ENCODE measurements around the gene PCNT. TPM values are rescaled to one million over a fixed set of nuclear protein-coding genes. Genes with fewer than 3 reads are reported as not detected.

The PCNT gene
- total and polyA plus RNA-seq, 10 of the 15 experiments (the other 5 are each of a cell fraction or from before 2014, with no cell fraction given): 2.9 to 39.6 (median 20.5) TPM

DNA sequence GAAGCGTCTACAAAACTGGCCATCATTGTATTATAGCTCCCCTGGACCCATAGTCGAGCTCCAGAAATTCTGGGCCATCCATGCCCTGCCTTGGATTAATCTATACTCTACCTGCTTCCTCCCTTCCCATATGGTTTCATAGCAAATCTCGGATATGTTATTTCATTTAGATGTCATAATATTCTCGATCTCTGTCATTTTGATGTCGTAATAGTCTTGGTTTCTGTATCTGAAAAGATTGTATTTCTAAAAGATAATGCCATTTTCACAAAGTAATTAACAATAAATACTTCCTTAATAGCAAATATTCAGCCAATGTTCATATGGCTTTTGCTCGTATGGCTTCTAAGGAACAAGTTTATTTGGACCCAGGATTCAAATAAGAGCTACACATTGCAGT, 169.9 kb downstream of the PCNT start (continued):
- TF ChIP-seq CREM (IDR thresholded peaks at IDR 0.05; ENCODE audit: low read depth): no peak
- no peak for TF ChIP-seq NRF1 (conservative IDR thresholded peaks at IDR 0.05; ENCODE audit: low read depth, low read length)
- TF ChIP-seq SIN3A (IDR thresholded peaks at IDR 0.05; ENCODE audit: low read depth, low read length): no peak
- no peak for TF ChIP-seq CHD1 (IDR thresholded peaks at IDR 0.05; ENCODE audit: low read depth, low read length)
- no peak for TF ChIP-seq TARDBP (IDR thresholded peaks at IDR 0.05; ENCODE audit: borderline replicate concordance)

Other genes starting within 250 kb of the PCNT start
Only the 7 nearest of the 8 such genes appear.
- gene FTCD, start 168.6 kb upstream of the PCNT start, total RNA-seq (2014; rRNA removed): 0.60 TPM in 1 of 2 replicates, not detected in the other
- gene FTCD, start 168.6 kb upstream of the PCNT start, total RNA-seq (2014; rRNA removed; fragmentation: Illumina TruSeq; extraction: Trizol): not detected in 2 replicates
- gene FTCD, start 168.6 kb upstream of the PCNT start, total RNA-seq (2021): 0.28 TPM in 1 of 2 replicates, not detected in the other
- not detected in 2 replicates for gene FTCD, start 168.6 kb upstream of the PCNT start, polyA plus RNA-seq (2011; rRNA removed)
- gene FTCD, start 168.6 kb upstream of the PCNT start, polyA plus RNA-seq (2014; fragmentation: Illumina TruSeq; extraction: Trizol): not detected in 2 replicates
- not detected for gene FTCD, start 168.6 kb upstream of the PCNT start, polyA plus RNA-seq (2014; fragmentation: Nextera tagmentation; extraction: Ambion mirVana)
- 0.27 and 0.33 TPM in 2 replicates for gene FTCD, start 168.6 kb upstream of the PCNT start, polyA plus RNA-seq (2014; rRNA removed)
- not detected for gene FTCD, start 168.6 kb upstream of the PCNT start, polyA plus RNA-seq (2016; fragmentation: Nextera tagmentation; extraction: Ambion mirVana)
- 6.4 and 6.8 TPM in 2 replicates for gene SPATC1L, start 139.7 kb upstream of the PCNT start, total RNA-seq (2014; rRNA removed)
- 2.5 and 2.8 TPM in 2 replicates for gene SPATC1L, start 139.7 kb upstream of the PCNT start, total RNA-seq (2014; rRNA removed; fragmentation: Illumina TruSeq; extraction: Trizol)
- 9.5 and 11.2 TPM in 2 replicates for gene SPATC1L, start 139.7 kb upstream of the PCNT start, total RNA-seq (2021)
- 0.72 and 1.4 TPM in 2 replicates for gene SPATC1L, start 139.7 kb upstream of the PCNT start, polyA plus RNA-seq (2011; rRNA removed)
- 0.38 and 2.1 TPM in 2 replicates for gene SPATC1L, start 139.7 kb upstream of the PCNT start, polyA plus RNA-seq (2014; fragmentation: Illumina TruSeq; extraction: Trizol)
- gene SPATC1L, start 139.7 kb upstream of the PCNT start, polyA plus RNA-seq (2014; fragmentation: Nextera tagmentation; extraction: Ambion mirVana): not detected
- gene SPATC1L, start 139.7 kb upstream of the PCNT start, polyA plus RNA-seq (2014; rRNA removed): 5.9 and 7.2 TPM in 2 replicates
- 10 to 100 TPM; 13.4 to 16.0 TPM for gene SPATC1L, start 139.7 kb upstream of the PCNT start, polyA plus RNA-seq (2016; fragmentation: Nextera tagmentation; extraction: Ambion mirVana)
- 61.4 and 65.2 TPM in 2 replicates for gene LSS, start 95.4 kb upstream of the PCNT start, total RNA-seq (2014; rRNA removed)
- gene LSS, start 95.4 kb upstream of the PCNT start, total RNA-seq (2014; rRNA removed; fragmentation: Illumina TruSeq; extraction: Trizol): 19.6 and 20.3 TPM in 2 replicates
- 82.4 and 86.4 TPM in 2 replicates for gene LSS, start 95.4 kb upstream of the PCNT start, total RNA-seq (2021)
- gene LSS, start 95.4 kb upstream of the PCNT start, polyA plus RNA-seq (2011; rRNA removed): 26.1 and 51.3 TPM in 2 replicates
- 18.3 and 24.0 TPM in 2 replicates for gene LSS, start 95.4 kb upstream of the PCNT start, polyA plus RNA-seq (2014; fragmentation: Illumina TruSeq; extraction: Trizol)
- gene LSS, start 95.4 kb upstream of the PCNT start, polyA plus RNA-seq (2014; fragmentation: Nextera tagmentation; extraction: Ambion mirVana): 1 to 10 TPM; 2.9 to 3.7 TPM
- gene LSS, start 95.4 kb upstream of the PCNT start, polyA plus RNA-seq (2014; rRNA removed): 60.9 and 68.4 TPM in 2 replicates
- 10 to 100 TPM; 25.5 to 29.4 TPM for gene LSS, start 95.4 kb upstream of the PCNT start, polyA plus RNA-seq (2016; fragmentation: Nextera tagmentation; extraction: Ambion mirVana)
- gene MCM3AP, start 38.5 kb upstream of the PCNT start, total RNA-seq (2014; rRNA removed): 53.8 and 53.9 TPM in 2 replicates
- 32.4 and 39.7 TPM in 2 replicates for gene MCM3AP, start 38.5 kb upstream of the PCNT start, total RNA-seq (2014; rRNA removed; fragmentation: Illumina TruSeq; extraction: Trizol)
- gene MCM3AP, start 38.5 kb upstream of the PCNT start, total RNA-seq (2021): 94.3 and 95.7 TPM in 2 replicates
- gene MCM3AP, start 38.5 kb upstream of the PCNT start, polyA plus RNA-seq (2011; rRNA removed): 42.3 and 45.3 TPM in 2 replicates
- gene MCM3AP, start 38.5 kb upstream of the PCNT start, polyA plus RNA-seq (2014; fragmentation: Illumina TruSeq; extraction: Trizol): 34.3 and 39.3 TPM in 2 replicates
- gene MCM3AP, start 38.5 kb upstream of the PCNT start, polyA plus RNA-seq (2014; fragmentation: Nextera tagmentation; extraction: Ambion mirVana): 1 to 10 TPM; 6.1 to 8.8 TPM
- gene MCM3AP, start 38.5 kb upstream of the PCNT start, polyA plus RNA-seq (2014; rRNA removed): 48.6 and 54.6 TPM in 2 replicates
- gene MCM3AP, start 38.5 kb upstream of the PCNT start, polyA plus RNA-seq (2016; fragmentation: Nextera tagmentation; extraction: Ambion mirVana): 10 to 100 TPM; 54.5 to 64.6 TPM
- gene YBEY, start 37.8 kb upstream of the PCNT start, total RNA-seq (2014; rRNA removed): 16.7 and 18.1 TPM in 2 replicates
- 16.5 and 16.9 TPM in 2 replicates for gene YBEY, start 37.8 kb upstream of the PCNT start, total RNA-seq (2014; rRNA removed; fragmentation: Illumina TruSeq; extraction: Trizol)
- 13.2 and 13.8 TPM in 2 replicates for gene YBEY, start 37.8 kb upstream of the PCNT start, total RNA-seq (2021)
- gene YBEY, start 37.8 kb upstream of the PCNT start, polyA plus RNA-seq (2011; rRNA removed): 31.1 and 38.1 TPM in 2 replicates
- gene YBEY, start 37.8 kb upstream of the PCNT start, polyA plus RNA-seq (2014; fragmentation: Illumina TruSeq; extraction: Trizol): 18.9 and 22.1 TPM in 2 replicates
- gene YBEY, start 37.8 kb upstream of the PCNT start, polyA plus RNA-seq (2014; fragmentation: Nextera tagmentation; extraction: Ambion mirVana): 10 to 100 TPM in 1 of 2 experiments, 1 to 10 TPM in 1; 6.5 to 11.3 TPM
- gene YBEY, start 37.8 kb upstream of the PCNT start, polyA plus RNA-seq (2014; rRNA removed): 27.1 and 31.4 TPM in 2 replicates
- 10 to 100 TPM; 20.2 to 20.9 TPM for gene YBEY, start 37.8 kb upstream of the PCNT start, polyA plus RNA-seq (2016; fragmentation: Nextera tagmentation; extraction: Ambion mirVana)
- 14.4 and 16.2 TPM in 2 replicates for gene C21orf58, start 286 bp upstream of the PCNT start, total RNA-seq (2014; rRNA removed)
- 6.7 and 7.3 TPM in 2 replicates for gene C21orf58, start 286 bp upstream of the PCNT start, total RNA-seq (2014; rRNA removed; fragmentation: Illumina TruSeq; extraction: Trizol)
- gene C21orf58, start 286 bp upstream of the PCNT start, total RNA-seq (2021): 17.9 and 22.3 TPM in 2 replicates
- 4.9 and 6.4 TPM in 2 replicates for gene C21orf58, start 286 bp upstream of the PCNT start, polyA plus RNA-seq (2011; rRNA removed)
- gene C21orf58, start 286 bp upstream of the PCNT start, polyA plus RNA-seq (2014; fragmentation: Illumina TruSeq; extraction: Trizol): 1.3 and 6.7 TPM in 2 replicates
- gene C21orf58, start 286 bp upstream of the PCNT start, polyA plus RNA-seq (2014; fragmentation: Nextera tagmentation; extraction: Ambion mirVana): 1 to 10 TPM; 1.1 TPM
- gene C21orf58, start 286 bp upstream of the PCNT start, polyA plus RNA-seq (2014; rRNA removed): 21.6 and 28.2 TPM in 2 replicates
- 10 to 100 TPM; 18.8 to 20.2 TPM for gene C21orf58, start 286 bp upstream of the PCNT start, polyA plus RNA-seq (2016; fragmentation: Nextera tagmentation; extraction: Ambion mirVana)
- gene DIP2A, start 134.7 kb downstream of the PCNT start, total RNA-seq (2014; rRNA removed): 10.5 and 11.2 TPM in 2 replicates
- gene DIP2A, start 134.7 kb downstream of the PCNT start, total RNA-seq (2014; rRNA removed; fragmentation: Illumina TruSeq; extraction: Trizol): 9.5 and 10.1 TPM in 2 replicates
- 16.8 and 21.1 TPM in 2 replicates for gene DIP2A, start 134.7 kb downstream of the PCNT start, total RNA-seq (2021)
- 23.3 and 25.5 TPM in 2 replicates for gene DIP2A, start 134.7 kb downstream of the PCNT start, polyA plus RNA-seq (2011; rRNA removed)
- 10.7 and 13.2 TPM in 2 replicates for gene DIP2A, start 134.7 kb downstream of the PCNT start, polyA plus RNA-seq (2014; fragmentation: Illumina TruSeq; extraction: Trizol)
- 1 to 10 TPM; 1.7 to 3.4 TPM for gene DIP2A, start 134.7 kb downstream of the PCNT start, polyA plus RNA-seq (2014; fragmentation: Nextera tagmentation; extraction: Ambion mirVana)
- 17.0 and 20.4 TPM in 2 replicates for gene DIP2A, start 134.7 kb downstream of the PCNT start, polyA plus RNA-seq (2014; rRNA removed)
- gene DIP2A, start 134.7 kb downstream of the PCNT start, polyA plus RNA-seq (2016; fragmentation: Nextera tagmentation; extraction: Ambion mirVana): 10 to 100 TPM; 11.2 to 14.2 TPM